ENCODE data around the gene RHOH.

DNA sequence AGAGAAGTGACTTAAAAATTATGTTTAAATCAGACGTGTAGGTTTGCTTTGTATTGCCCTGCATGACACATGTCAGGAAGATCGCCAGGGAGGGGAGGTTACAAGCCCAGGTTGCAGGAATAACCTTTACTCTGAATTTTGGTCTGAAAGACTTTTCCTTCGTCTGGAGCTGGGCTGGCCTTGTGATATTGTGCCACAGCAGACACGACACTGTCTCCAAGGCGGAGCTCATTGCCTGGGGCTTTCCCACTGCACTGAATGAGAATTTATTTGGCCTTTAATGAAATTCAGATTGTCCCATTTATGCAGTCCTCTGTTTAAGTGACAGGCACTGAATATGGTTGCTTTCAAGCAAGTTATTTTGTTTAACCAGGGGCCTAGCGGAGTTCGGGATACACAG lies 45.1 kb downstream of the RHOH start:
- TF ChIP-seq, protein P1, sequence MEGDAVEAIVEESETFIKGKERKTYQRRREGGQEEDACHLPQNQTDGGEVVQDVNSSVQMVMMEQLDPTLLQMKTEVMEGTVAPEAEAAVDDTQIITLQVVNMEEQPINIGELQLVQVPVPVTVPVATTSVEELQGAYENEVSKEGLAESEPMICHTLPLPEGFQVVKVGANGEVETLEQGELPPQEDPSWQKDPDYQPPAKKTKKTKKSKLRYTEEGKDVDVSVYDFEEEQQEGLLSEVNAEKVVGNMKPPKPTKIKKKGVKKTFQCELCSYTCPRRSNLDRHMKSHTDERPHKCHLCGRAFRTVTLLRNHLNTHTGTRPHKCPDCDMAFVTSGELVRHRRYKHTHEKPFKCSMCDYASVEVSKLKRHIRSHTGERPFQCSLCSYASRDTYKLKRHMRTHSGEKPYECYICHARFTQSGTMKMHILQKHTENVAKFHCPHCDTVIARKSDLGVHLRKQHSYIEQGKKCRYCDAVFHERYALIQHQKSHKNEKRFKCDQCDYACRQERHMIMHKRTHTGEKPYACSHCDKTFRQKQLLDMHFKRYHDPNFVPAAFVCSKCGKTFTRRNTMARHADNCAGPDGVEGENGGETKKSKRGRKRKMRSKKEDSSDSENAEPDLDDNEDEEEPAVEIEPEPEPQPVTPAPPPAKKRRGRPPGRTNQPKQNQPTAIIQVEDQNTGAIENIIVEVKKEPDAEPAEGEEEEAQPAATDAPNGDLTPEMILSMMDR (CRISPR knock-in tag; IDR thresholded peaks at IDR 0.05): no peak
- TF ChIP-seq ZKSCAN5 (CRISPR knock-in tag; IDR thresholded peaks at IDR 0.05) (no peak), ARHGAP35 (CRISPR knock-in tag; IDR thresholded peaks at IDR 0.05; ENCODE audit: borderline replicate concordance) (no peak)

Data from HepG2 (cell line).